GM18517 (cell line): Measurements from ENCODE around the gene ARHGAP15.

Experiments
- ATAC-seq: cut with Tn5 transposase; IDR thresholded peaks from one replicate; pipeline ENCODE4 v1.9.1; 2021; ENCODE audit warnings: mild to moderate bottlenecking, moderate library complexity; ENCODE audit not compliant: unreplicated experiment

The ARHGAP15 gene

DNA sequence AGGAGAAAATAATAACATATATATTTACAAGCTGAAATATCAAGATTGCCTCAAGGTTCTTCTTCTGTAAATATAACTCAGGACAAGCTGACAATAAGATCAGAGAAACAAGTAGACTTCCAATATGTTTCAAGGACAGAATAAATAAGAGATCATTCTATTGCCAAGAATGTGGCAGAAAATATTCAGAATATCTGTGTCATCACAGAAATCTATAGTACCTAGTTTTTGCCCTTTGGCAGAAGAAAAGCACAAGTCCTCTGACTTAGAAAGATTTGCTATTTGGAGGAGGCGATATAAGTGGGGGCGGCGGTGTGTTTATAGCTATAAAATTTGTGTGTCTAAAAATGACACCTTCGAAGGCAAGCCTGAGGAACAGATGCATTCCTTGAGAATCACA, 34.3 kb downstream of the ARHGAP15 start:
- no peak for ATAC-seq

DNA sequence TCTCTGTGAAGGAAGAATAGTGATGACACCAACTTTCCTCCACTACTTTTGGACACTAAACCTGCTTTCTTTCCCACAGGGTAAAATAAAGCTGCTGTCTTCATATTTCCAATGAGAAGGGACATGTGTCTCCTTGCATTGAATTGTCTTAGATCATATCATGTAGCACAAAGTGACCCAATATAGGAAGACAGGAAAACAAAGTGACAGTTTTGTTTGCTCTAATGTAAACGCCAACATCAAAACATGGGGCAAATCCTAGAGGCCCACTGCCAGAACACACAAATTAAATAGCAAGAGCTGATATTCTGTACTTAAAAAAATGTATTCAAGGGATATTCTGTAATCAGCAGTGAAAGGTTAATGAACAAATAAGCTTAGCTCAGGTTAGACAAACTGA, 36.1 kb downstream of the ARHGAP15 start:
- no peak for ATAC-seq

DNA sequence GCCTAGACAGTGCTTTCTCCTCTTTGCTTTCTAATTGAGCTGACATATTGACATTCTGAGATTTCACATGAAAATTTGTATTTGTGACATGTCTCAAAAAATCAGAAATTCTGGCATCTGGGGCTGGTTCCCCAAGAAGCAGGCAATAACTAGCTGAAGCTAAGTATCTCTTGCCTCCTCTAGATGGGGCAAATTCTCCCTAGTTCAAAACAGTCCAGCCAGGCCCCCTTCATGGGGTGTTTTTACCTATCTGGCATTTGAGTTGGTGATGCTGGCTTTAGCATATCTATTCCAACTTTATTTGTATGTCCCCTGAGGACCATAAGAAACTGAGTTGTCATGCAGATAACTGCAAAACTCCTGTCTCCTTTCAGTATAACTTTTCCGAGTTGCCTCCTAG, 39.9 kb downstream of the ARHGAP15 start:
- no peak for ATAC-seq

DNA sequence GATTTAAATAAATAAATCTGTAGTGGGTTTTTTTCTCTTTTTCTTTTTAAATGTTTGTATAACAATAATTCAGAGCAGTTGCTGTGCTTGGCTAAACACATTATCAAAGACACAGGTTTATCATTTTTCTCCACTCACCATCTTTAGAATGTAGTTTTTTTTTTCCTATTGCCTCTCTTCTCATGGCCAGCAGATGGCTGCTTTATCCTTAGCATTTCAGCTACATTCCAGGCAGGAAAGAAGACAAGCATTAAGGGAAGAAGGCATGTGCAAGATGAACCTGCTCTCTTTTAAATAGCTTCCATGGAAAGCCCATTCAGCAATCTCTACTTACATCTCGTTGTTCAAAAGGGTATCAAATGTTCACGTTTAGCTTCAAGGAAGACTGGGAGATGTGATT, 42.6 kb downstream of the ARHGAP15 start:
- no peak for ATAC-seq

DNA sequence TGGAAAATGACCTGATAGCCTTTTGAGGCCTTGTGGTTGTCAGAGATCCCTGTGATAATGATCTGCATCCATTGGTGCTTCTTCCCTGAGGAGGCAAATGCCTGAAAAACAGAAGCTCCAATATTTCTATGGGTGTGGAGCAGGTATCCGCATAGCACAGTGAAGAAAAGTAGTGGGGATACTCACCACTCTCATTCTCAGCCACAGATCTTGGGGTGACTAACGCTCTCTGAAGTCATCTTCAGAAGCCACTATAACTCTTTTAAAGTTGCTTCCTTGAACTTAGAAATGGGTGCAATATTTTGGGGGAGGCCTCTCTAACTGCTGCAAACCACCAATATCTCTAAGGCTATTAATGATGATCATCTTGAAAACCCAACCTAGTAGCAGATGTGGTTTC, 46.2 kb downstream of the ARHGAP15 start:
- no peak for ATAC-seq

DNA sequence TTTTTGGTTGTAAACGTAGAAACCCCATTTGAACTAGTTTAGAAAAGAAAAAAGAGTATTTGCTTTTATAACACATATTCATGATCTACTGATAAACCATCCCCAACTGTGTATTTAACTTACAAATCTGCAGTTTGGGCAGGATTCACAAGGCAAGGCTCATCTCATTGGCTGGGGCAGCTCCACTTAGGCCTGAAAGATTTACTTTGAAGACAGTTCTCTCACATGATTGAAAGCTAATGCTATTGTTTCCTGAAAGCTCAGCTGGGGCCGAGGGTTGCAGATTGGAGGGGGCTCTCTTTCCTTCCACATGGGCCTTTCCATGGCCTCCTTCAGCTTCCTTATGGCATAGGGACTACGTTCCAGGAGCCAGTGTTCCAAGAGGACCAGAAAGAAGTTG, 47.4 kb downstream of the ARHGAP15 start:
- no peak for ATAC-seq

DNA sequence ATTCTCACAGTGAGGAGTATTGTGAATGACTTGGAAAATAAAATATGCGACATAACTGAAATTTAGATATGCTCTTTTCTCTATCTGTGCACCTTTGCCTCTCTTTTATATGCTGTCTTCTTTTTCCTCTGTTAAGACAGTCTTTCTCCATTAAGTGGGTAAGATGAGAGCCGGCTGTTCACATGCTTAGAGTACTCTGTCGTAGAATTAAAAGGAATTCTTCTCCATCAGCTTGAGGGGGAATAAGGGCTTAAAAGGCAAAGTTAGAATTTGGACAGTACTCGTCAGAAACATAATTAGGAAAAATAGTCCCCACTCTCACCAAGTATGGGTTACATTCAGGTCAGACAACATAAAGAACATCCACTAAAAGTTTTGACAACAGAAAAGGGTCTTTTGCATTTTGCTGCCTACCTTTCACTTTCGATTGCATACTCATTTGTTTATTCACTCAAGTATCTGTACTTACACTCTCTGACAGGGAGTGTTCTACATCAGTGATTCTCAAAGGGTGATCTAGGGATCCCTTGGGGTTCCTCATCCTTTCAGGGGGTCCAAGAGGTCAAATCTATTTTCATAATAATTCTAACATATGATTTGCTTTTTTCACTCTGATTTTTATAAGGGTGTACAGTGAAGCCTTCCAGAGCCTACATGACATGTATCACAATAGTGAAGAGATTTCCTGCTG, 48.0 kb downstream of the ARHGAP15 start:
- ATAC-seq = peak; percentile 97

DNA sequence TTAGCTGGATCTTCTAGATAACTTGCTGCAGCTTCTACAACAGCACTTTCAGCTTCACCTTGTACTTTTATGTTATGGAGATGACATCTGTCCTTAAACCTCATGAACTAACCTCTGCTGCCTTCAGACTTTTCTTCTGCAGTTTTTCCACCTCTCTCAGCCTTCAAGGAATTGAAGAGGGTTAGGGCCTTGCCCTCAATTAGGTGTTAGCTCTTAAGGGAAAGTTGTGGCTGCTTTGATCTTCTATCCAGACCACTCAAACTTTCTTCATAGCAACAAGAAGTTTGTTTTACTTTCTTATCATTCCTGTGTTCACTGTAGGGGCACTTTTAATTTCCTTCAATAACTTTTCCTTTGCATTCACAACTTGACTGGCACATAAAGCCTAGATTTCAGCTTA, 52.3 kb downstream of the ARHGAP15 start:
- no peak for ATAC-seq

DNA sequence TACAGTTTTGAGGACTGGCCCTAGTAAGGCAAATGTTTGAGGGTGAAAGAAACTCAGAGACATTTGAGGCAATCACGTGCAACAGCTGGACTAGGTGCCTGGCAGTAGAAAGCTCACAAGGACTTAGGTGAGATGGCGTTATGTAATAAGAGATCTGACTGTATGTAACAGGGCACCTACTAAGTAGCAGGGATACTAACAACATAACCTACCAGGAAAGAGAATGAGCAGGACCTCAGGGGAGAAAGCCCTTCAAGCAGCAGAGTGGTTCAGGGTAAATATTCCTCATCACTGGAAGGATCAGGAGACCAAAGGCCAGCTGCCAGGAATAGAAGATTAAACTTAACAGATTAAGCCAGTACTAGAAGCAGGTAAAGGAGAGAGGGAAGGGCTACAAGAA, 53.4 kb downstream of the ARHGAP15 start:
- ATAC-seq = no peak

DNA sequence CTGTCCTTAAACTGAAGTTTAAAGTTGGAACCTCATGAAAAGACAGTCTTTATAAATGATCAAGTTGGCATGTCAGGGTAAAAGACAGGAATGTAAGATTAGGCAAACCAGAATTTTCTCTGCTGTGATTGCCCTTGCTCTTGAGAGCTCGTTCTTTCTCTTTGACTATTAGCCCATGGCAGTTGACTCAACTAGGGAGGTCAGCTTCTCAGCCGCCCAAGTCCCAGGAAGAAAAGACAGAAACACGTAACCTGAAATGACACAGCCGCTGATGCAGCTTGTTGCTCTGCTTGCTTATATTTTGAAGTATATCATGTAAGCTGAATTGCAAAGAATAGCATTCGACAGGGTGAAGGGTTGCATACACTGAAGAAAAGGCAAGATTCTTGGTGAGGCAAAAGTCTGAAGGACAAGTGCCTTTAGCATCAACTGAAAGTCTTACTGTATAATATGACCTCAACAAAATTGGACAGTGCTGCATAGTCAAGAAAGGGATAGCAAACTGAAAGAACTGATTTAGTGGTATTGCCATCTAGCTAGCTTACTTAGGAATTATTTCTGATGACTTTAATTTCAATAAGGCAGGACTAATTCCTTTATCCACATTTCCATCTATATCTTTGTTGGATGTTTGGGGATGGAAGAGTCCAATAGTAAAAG, 54.7 kb downstream of the ARHGAP15 start:
- peak; percentile 84 for ATAC-seq

DNA sequence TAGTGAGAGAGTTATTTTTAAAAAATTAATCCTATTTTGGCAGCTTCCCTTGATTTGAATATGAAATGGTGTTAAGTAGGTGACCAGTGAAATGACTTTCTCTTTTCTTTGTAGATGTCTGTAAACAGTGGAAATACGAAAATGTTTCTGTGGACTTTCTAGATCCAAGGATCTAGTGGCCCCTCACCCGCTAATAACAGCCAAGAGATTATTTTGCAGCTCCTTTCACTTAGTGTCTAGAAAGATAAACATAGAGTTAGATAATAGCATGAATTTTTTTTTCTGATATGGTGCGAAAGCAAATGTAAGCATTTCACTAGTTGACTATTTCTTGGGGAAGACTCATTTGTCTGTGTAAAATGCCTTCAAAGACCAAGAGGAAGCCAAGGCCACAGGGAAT, 57.7 kb downstream of the ARHGAP15 start:
- ATAC-seq = no peak

DNA sequence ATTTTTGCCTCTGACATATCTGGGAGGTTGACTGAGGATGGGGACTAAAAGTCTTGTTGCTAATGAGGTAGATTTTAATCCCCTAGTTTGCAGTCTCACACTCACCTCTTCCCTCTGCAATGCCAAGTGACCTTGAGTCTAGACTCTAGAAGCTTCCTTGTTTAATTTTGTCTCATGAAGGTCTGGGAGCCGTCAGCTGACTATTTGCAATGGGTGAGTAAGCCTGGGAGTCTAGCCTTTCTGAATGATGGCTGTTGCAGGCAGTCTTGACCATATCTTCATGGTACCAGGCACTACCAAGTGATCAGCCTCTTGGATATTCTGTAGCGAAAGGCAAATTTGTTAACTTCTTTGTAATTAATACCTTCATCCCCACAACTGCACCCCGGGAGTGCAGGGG, 61.2 kb downstream of the ARHGAP15 start:
- no peak for ATAC-seq

DNA sequence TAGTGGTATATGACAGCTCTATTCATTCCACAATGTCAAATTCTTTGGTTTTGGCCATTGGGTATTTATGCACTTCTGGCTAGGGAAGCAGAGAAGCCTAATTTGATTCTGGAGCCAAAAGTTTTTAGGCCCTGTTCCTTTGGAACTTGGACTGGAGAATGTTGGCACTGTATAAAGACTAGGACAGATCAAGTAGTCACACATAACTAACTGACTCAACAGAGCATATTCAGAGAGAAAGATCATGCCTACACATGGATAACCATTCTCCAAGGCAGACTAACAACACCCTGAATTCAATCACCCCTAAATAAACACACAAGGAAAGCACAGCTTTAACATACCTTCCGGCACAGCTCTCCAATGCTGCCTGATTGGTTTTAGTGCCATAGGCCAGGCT, 62.9 kb downstream of the ARHGAP15 start:
- ATAC-seq = no peak

DNA sequence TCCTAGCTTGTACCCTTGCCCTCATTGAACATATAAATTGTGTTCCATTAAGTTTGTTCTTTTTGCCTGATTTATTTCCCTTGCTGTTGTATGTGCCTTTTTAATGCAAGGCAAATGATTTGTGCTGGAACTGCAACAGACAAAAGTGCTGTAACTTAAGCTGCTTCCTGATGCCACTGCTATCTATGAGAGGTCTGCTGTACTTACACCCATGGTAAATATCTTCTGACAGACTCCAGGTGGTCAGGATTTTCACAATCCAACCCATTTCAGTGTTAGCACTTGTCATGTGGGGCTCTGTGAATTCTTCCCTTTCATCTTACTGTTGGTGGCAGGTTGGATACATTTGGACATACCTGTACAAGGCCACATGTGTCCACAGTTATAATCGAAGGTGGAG, 63.5 kb downstream of the ARHGAP15 start:
- no peak for ATAC-seq

DNA sequence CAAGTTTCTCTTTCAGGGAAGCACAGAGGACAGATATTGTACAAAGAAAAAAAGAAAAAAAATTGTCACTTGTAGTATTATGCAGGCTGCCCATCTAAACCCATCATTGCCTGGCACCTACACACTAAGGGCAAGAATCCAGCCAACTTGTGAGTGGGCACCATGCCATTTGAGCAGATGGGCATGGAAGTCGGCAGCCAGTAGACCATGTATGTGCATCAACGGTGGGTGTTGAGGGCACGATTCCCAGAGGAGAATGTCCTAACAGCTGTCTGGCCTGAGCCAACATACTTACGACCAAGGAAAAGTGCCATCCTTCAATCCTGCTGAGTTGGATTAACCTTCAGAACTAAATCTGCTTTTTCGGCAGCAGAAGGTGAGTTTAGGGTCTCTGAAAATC, 63.9 kb downstream of the ARHGAP15 start:
- ATAC-seq = no peak

DNA sequence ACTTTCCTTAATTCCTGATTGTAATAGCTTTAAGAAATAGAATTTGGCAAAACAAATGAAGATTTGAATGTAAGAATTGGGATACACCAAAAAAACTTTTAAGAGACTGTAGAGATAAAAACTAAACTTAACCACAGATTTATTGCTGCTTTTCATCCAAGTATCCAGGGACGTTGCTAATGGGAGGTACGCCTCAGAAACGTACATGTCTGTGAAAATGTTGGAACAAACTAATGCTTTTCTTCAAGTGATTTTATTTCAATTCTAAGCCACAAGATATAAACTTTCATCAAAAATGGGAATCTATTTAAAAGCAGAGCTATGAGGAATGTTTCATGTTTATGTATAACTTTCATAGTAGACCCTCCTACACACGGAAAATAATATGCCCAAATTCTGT, 66.3 kb downstream of the ARHGAP15 start:
- no peak for ATAC-seq

DNA sequence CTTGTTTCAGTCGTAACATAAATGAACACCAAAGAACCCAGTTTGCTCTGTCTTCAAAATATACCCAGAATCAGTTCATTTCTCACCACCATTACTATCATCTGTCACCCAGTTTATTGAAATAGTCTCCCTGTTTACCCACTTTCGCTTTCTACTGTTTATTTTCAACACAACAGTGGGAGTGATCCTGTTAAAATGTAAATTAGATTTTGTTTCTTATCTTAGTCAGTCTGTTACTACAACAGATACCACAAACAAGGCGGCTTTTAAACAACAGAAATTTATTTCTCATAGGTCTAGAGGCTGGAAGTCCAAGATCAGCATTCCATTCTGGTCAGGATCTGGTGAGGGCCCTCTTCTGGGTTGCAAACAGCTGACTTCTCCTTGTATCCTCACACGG, 74.8 kb downstream of the ARHGAP15 start:
- ATAC-seq = no peak

DNA sequence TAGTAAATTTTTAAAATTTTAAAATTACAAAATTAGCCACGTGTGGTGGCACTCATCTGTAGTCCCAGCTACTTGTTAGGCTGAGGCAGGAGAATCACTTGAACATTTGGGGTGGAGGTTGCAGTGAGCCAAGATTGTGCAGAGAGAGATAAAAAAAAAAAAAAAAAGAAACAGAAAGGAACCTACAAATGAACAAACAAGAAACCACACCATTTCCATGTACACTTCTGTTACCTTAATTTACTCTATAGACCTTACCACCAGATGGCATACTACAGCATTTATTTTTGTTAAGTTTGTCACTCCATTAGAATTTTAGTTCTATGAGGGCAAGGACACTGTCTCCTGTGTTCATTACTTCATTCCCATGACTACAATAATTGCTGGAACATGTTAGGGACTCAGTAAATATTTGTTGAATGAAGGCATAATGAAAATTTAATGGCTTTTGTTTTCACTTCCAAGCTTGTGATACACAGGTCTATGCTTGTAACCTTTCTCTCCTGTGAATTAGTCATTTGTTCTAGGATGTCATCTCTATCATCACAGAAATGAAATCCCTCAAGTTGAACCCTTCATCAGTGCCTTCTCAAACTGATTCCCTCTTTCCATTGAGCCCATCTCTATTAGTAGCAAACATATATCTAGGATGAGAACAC, 76.0 kb downstream of the ARHGAP15 start:
- ATAC-seq = peak; percentile 70

DNA sequence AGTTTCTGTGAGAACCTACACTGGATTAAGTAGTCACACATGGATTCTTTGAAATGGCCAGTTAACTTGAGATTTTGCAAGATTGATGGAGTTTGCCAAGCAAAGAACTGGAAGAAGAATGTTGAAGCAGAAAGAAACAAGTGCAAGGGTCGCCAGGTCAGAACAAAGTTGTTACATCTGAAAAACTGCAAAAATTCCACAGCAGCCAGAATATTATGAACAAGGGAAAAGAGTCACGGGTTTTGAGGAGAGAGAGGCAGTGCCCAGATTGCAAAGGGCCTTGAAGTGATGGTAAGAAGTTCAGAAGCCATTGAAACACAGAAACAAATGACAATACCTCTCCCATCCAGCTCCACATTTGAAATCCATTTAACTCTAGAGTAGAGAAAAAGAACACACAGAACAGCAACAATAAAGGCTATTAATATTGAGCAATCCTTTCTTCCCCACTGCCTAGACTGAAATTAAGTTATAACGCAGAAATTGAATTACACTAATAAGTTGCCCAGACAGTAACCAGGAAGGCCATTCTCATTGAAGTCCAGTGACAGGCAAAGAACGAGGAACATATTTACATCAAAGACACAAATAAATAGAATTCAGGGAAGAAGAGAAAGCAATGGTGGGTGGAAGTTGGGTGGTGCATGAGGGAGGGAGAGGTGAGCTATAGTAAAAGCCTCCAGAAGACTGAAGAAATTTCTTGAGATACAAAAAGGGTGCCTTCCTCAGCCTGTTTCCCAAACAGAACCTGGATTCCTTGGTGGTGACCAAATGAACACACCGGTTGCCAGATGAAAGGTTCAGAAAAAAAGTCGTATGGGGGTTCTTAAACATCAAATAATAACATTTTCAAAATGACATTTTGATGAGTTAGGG, 80.6 kb downstream of the ARHGAP15 start:
- ATAC-seq = no peak

DNA sequence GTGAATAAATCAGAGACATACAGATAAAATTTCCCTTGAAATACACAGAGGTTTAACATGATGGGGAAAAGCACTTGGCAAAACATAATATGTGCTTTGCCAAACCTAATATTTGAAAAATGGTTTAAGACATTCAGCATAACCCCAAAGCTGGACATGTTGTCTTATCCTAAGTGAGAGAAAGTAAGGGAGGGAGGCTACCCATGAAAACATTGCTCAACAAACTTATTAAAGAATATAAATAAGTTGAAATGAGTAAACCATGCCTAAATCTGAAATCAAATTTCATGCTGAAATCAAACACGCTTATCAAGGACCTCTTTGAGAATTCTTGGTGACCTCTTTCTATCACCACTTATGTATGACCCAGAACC, 81.2 kb downstream of the ARHGAP15 start:
- no peak for ATAC-seq

DNA sequence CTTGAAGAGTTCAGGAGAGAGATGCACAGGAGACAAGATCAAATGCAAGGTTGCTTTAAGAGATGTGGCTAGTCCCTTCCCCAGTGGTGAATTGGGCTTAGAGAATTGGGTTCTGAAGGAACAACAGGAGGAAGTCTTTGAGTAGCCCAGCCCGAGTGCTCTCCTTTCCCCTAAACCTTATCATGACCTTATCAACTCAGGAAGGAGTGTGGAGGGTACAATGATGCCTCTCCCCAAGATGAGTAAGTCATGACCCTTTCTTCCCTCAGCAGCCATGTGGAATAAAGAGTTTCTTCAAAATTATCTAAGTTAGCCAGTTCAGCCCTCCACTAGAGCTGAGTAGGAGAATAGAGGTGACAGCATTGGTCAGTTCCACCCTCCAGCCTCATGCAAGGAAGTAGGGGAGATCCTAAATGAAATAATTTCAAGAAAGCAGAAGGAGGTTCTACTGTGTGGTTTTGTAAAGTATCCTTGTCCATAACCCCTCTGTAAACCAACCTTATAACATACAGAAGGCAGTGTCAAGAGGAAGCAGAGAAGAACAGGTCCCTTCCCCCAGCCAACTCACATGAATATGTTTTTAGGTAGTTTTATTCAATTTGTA, 88.4 kb downstream of the ARHGAP15 start:
- no peak for ATAC-seq
